OCI-LY1 (cell line): ENCODE data around the gene DYTN.

Experiments
- H2AFZ ChIP-seq: fragments of 200-600 bp; sonication (generic), shearing (Covaris generic); 2 replicates; pipeline ENCODE4 v1.6.0; 2014; ENCODE audit warnings: antibody characterized with exemption, mild to moderate bottlenecking, low read length
- H3F3A ChIP-seq: fragments of 200-600 bp; sonication (generic), shearing (Covaris generic); 2 replicates; pipeline ENCODE4 v1.6.0; 2014; ENCODE audit warnings: mild to moderate bottlenecking, antibody characterized with exemption, low read length, moderate library complexity; ENCODE audit not compliant: insufficient read depth
- H3K27ac ChIP-seq: fragments of 200-600 bp; sonication (generic); 2 replicates; pipeline ENCODE4 v1.5.1; 2014; ENCODE audit warnings: low read length, mixed run types, mild to moderate bottlenecking, low read depth; ENCODE audit not compliant: poor library complexity, severe bottlenecking
- H3K27me3 ChIP-seq: fragments of 200-600 bp; sonication (generic); 2 replicates; pipeline ENCODE4 v1.6.0; 2014; ENCODE audit warnings: antibody characterized with exemption, mild to moderate bottlenecking, low read length, moderate library complexity; ENCODE audit not compliant: insufficient read depth
- H3K36me3 ChIP-seq: fragments of 200-600 bp; sonication (generic); 2 replicates; pipeline ENCODE4 v1.6.1; 2014; ENCODE audit warnings: mild to moderate bottlenecking, antibody characterized with exemption, low read length, moderate library complexity, mixed read lengths; ENCODE audit not compliant: insufficient read depth
- H3K4me1 ChIP-seq: fragments of 200-600 bp; sonication (generic); 2 replicates; pipeline ENCODE4 v1.5.1; 2014; ENCODE audit warnings: mild to moderate bottlenecking, low read length, moderate library complexity; ENCODE audit not compliant: insufficient read depth, severe bottlenecking
- H3K4me2 ChIP-seq: fragments of 200-600 bp; sonication (generic), shearing (Covaris generic); 2 replicates; pipeline ENCODE4 v1.6.1; 2014; ENCODE audit warnings: low read length
- H3K4me3 ChIP-seq: fragments of 200-600 bp; sonication (generic); 2 replicates; pipeline ENCODE4 v1.5.1; 2014; ENCODE audit warnings: low read length, low read depth, mild to moderate bottlenecking, mixed read lengths; ENCODE audit not compliant: poor library complexity, severe bottlenecking
- H3K79me2 ChIP-seq: fragments of 200-600 bp; shearing (Covaris generic); 2 replicates; pipeline ENCODE4 v1.6.1; 2016; ENCODE audit warnings: mixed run types, low read length, mixed read lengths; ENCODE audit not compliant: insufficient read depth
- H3K9ac ChIP-seq: fragments of 200-600 bp; sonication (generic), shearing (Covaris generic); 2 replicates; pipeline ENCODE4 v1.6.1; 2014; ENCODE audit warnings: mild to moderate bottlenecking, low read length, mixed read lengths
- H3K9me2 ChIP-seq: fragments of 200-600 bp; sonication (generic), shearing (Covaris generic); 2 replicates; pipeline ENCODE4 v1.6.1; 2014; ENCODE audit warnings: low read depth, mild to moderate bottlenecking, low read length, mixed read lengths
- H3K9me3 ChIP-seq: fragments of 200-600 bp; shearing (Covaris generic); 2 replicates; pipeline ENCODE4 v1.6.1; 2014; ENCODE audit warnings: low read length, mixed read lengths
- H4K20me1 ChIP-seq: fragments of 200-600 bp; sonication (generic), shearing (Covaris generic); 2 replicates; pipeline ENCODE4 v1.6.0; 2016; ENCODE audit warnings: mild to moderate bottlenecking, low read length; ENCODE audit not compliant: insufficient read depth
- EZH2 ChIP-seq: fragments of 200-600 bp; sonication (generic), shearing (Covaris generic); IDR thresholded peaks from 2 replicates; pipeline ENCODE4 v1.8.0; 2017; ENCODE audit warnings: borderline replicate concordance, mixed run types, mild to moderate bottlenecking, antibody characterized with exemption, low read length, moderate library complexity, mixed read lengths
- TF ChIP-seq, protein P1 (sequence below): fragments of 200-600 bp; sonication (generic), shearing (Covaris generic); IDR thresholded peaks from 2 replicates; pipeline ENCODE4 v1.5.1; 2017; ENCODE audit warnings: mild to moderate bottlenecking, antibody characterized with exemption, low read length, moderate library complexity, mixed read lengths

DYTN gene

DNA sequence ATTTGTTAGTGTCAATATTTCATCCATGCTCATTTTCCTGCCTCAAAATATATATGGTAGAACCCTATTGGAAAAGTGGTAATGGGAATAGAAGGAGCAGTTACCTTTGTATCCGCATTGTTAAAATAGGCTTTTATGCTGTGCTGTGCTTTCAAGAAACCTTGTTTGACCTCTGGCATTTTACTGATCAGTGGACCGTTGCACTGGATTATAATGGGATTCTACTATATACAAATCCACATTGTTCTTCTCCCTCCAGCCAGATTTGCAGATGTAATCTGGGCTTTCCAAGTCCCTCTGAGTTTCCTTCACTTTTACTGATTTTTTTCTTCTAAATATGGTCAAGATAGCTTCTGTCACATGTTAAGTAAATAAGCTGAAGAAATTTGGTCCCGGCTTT is 99.2 kb downstream of the DYTN start:
- Histone ChIP-seq H4K20me1 (no peaks in the 10 kb centered on the region), H3K79me2 (no peaks in the 10 kb centered on the region), H3K36me3 (no peaks in the 10 kb centered on the region), H3K4me1 (no peaks in the 10 kb centered on the region), H3K4me3 (no peak overlapping the region), H3K27me3 (no peaks in the 10 kb centered on the region), H3F3A (no peaks in the 10 kb centered on the region), H3K9me2 (no peaks in the 10 kb centered on the region), H3K9ac (no peak overlapping the region), H2AFZ (no peak overlapping the region), H3K9me3 (no peaks in the 10 kb centered on the region), H3K4me2 (no peak overlapping the region), H3K27ac (no peak overlapping the region)
- TF ChIP-seq, protein P1, sequence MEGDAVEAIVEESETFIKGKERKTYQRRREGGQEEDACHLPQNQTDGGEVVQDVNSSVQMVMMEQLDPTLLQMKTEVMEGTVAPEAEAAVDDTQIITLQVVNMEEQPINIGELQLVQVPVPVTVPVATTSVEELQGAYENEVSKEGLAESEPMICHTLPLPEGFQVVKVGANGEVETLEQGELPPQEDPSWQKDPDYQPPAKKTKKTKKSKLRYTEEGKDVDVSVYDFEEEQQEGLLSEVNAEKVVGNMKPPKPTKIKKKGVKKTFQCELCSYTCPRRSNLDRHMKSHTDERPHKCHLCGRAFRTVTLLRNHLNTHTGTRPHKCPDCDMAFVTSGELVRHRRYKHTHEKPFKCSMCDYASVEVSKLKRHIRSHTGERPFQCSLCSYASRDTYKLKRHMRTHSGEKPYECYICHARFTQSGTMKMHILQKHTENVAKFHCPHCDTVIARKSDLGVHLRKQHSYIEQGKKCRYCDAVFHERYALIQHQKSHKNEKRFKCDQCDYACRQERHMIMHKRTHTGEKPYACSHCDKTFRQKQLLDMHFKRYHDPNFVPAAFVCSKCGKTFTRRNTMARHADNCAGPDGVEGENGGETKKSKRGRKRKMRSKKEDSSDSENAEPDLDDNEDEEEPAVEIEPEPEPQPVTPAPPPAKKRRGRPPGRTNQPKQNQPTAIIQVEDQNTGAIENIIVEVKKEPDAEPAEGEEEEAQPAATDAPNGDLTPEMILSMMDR = no peak
- TF ChIP-seq EZH2 = no peak

DNA sequence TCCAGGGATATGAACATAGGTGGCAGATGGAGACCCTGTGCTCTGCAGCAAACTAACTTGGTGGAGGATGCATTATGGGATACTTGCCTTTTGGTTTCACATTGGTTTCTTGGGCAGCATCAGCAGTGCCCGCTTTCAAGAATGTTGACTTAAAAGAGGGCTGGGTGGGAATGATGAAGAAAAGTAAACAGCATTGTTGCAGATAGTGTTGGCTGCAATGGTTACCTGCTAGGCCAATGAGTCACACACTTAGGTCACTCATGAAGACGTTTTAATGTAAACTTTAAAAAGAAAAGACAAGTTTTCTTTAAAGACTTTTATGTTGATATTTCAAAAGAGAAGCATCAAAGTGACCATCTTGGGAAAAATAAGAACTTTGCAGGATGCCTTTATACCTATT is 102.0 kb downstream of the DYTN start:
- no peak overlapping the region for H3K27ac ChIP-seq
- H2AFZ ChIP-seq = no peak overlapping the region
- no peaks in the 10 kb centered on the region for H3K9me3 ChIP-seq
- H3K4me2 ChIP-seq = no peak overlapping the region
- H3K9ac ChIP-seq = no peak overlapping the region
- no peaks in the 10 kb centered on the region for H3K79me2 ChIP-seq
- no peaks in the 10 kb centered on the region for H3K4me1 ChIP-seq
- H3K4me3 ChIP-seq = no peak overlapping the region
- no peaks in the 10 kb centered on the region for H3K9me2 ChIP-seq
- no peaks in the 10 kb centered on the region for H3F3A ChIP-seq
- H3K36me3 ChIP-seq = no peaks in the 10 kb centered on the region
- H3K27me3 ChIP-seq = no peaks in the 10 kb centered on the region
- no peak for TF ChIP-seq EZH2
- TF ChIP-seq, protein P1 = no peak
- no peaks in the 10 kb centered on the region for H4K20me1 ChIP-seq

DNA sequence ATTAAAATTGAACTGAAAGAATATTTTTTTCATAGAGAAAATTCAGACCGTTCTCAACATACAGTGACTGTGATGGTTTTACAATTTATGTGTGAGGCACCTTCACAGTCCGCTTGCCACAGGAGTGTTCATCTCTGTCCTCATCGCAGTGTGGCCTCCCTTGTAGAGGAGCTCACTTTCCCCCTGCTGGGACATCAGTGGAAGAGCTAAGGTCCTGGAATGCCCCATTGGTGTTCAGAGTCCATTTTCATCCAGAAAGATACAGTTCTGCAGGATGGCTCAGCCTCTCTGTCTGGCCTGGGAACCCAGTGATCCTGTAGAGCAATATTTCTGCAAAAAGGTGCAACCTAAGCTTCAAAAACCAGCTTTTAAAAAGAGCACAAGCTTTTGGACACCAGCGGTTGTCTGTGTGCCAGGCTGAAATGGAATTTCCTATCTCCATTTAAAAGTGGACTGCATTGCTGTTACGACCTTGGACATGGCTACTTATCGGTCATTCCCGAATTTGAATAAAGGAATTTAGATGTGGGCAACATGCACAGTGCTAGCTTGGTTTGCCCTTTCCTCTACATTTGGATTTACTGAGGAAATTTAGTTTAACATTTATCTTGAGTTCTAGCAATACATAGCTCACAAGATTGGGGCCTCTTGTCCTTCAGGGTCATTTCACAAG is 102.6 kb downstream of the DYTN start:
- Histone ChIP-seq H3K79me2 (no peaks in the 10 kb centered on the region), H3K27ac (no peak overlapping the region), H3F3A (no peaks in the 10 kb centered on the region), H3K4me3 (no peak overlapping the region), H3K27me3 (no peaks in the 10 kb centered on the region), H3K4me2 (no peak overlapping the region), H3K9me2 (no peaks in the 10 kb centered on the region), H4K20me1 (no peaks in the 10 kb centered on the region), H3K9me3 (no peaks in the 10 kb centered on the region), H3K9ac (no peak overlapping the region), H3K4me1 (no peaks in the 10 kb centered on the region), H3K36me3 (no peaks in the 10 kb centered on the region), H2AFZ (no peak overlapping the region)
- no peak for TF ChIP-seq EZH2
- TF ChIP-seq, protein P1 = no peak
